ENCODE measurements around the gene GPX3. TPM values are rescaled to one million over a fixed set of nuclear protein-coding genes. Genes with fewer than 3 reads are reported as not detected.

GPX3 gene, protein sequence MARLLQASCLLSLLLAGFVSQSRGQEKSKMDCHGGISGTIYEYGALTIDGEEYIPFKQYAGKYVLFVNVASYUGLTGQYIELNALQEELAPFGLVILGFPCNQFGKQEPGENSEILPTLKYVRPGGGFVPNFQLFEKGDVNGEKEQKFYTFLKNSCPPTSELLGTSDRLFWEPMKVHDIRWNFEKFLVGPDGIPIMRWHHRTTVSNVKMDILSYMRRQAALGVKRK
- 16.8 and 22.8 TPM in 2 replicates for total RNA-seq

GRCh38 chr5:151020304-151021110 lies at the start of gene GPX3:
Gene GPX3 (plus strand): TSS chr5:151020591. CDS start chr5:151020655, 64 bp downstream.
- DNase-seq = peak; percentile 69

DNA sequence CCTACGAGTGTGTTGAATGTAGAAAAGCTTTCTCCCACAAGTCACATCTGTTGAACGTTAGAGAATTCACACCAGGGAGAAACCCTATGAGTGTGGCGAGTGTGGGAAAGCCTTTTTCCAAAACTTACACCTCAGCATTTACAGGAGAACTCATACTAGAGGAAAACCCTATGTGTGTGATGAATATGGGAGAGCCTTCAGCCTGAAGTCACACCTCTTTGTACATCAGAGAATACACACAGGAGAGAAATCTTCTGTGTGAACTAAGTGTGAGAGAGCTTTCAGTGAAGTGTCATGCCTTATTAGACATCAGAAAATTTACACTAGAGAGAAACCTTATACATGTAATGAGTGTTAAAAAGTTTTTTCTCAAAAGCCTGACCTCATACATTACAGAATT lies 41.8 kb upstream of the GPX3 start:
- no peak for DNase-seq

DNA sequence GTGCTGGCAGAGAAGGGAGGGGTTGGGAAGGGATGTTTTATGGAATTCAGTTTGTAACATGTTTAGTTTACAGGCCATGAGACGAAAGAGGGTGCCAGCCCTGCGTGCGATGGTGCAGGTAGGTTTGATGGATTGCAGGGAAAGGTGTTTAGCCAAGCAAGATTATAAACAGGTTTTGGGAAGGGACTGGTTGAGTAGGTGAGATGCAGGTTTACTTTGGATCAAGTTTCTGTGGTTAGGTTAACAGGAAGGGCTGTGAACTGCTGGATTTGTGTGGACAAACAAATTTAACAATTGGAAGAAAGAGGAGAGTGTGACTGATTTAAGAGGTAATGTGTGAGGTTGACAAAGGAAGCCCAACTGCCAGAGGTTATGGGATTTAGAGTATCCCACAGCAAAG lies 32.6 kb upstream of the GPX3 start:
- DNase-seq = no peak

- no peak for DNase-seq
Measured at GRCh38 chr5:150989695-150990094, 30.7 kb upstream of the GPX3 start.

DNA sequence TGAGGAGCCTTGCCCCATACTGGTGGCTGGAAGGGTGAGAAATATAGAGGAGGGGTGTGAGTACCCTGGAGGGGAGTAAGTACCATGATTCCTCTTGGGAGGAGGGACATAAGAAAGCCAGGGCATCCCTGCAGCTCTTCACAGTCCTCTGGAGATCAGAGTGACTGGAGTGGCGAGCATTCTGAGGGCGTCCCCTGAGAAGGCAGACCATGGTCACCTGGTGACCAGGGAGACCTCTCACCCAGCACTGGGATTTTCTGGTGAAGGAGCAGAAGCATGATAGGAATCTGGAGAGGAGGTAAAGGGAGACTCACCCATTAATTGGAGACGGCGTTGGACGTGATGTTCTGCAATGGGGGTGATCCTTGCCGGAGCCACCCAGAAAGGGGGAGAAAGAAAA lies 27.7 kb upstream of the GPX3 start:
- no peak for DNase-seq

DNA sequence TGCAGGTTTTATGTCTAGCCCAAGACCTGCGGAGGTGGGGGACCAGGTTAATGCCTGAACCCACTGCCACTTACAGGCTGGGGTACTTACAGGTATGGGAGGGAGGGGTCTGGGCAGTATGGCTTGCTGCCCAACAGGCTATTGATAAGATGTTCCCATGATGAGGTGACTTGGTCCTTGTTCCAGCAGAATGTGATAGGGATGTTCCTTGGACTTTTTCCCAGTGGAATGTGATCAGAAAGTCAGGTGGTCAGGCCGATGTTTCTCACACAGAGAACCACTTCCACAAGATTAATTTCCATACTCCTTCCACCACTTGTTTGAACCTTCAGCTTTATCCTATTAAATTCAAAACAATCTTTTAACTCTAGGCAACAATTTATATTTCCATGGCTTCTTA lies 27.0 kb upstream of the GPX3 start:
- no peak for DNase-seq

GRCh38 chr5:150993826-150994412 lies 26.5 kb upstream of the GPX3 start:
- no peak for DNase-seq

GRCh38 chr5:150999704-151000442 lies 20.5 kb upstream of the GPX3 start:
- DNase-seq = no peak

DNA sequence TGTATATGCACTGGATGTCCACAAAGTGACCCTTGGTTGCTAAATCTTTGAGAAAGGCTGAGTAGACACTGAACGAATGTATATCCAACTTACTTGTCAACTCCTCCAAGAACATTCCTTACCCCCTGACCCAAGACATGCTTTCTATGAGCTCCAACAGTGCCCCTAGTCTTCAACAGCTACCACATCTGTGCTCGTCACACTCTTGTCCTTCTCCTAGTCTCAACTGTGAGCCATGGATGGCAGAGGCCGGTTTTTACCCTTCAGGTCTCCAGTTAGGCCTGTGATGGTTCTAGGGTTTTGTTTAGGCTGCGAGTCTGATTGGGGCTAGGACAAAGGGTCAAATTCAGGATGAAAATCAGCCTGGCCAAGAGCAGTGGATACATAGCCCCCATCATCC lies 19.0 kb upstream of the GPX3 start:
- no peak for DNase-seq

- peak; percentile 67 for DNase-seq
Measured at GRCh38 chr5:151002250-151002649, 18.1 kb upstream of the GPX3 start.

GRCh38 chr5:151002681-151003502 lies 17.5 kb upstream of the GPX3 start:
- DNase-seq = no peak

GRCh38 chr5:151003503-151003860 lies 16.9 kb upstream of the GPX3 start:
- DNase-seq = no peak

- no peak for DNase-seq
Measured at GRCh38 chr5:151004499-151004898, 15.9 kb upstream of the GPX3 start.

- DNase-seq = no peak
Measured at GRCh38 chr5:151005187-151005949, 15.0 kb upstream of the GPX3 start.

- DNase-seq = no peak
Measured at GRCh38 chr5:151005950-151006576, 14.3 kb upstream of the GPX3 start.

DNA sequence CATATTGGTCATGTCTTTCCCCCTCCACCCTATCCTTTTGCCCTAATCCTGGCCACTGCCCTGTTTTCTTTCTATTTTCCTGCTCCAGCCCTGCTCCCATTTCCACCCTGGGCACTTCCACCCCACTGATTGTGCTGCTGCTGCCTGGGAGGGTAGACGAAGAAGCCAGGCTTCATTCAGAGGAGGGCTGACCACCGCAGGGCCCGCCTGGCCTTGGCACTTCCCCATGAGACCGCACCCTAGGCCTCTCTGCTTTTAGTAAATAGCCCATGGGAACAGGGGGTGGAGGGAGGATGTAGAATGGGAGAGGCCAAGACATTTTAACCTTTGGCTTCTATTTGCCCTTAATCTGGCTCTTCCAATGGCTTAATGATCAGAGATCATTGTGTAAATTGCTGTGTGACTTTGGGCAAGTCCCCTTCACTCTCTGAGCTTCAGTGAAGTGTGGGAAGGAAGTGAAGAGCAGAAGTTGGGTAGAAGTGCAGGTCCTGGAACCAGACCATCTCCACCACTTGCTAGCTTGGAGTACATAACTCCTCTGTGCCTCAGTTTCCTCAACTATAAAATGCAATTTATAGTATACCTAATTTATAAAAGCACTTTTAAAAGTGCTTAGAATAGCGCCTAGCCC lies 13.6 kb upstream of the GPX3 start:
- DNase-seq = no peak

GRCh38 chr5:151007430-151008209 lies 12.8 kb upstream of the GPX3 start:
- no peak for DNase-seq

- no peak for DNase-seq
Measured at GRCh38 chr5:151008210-151008491, 12.2 kb upstream of the GPX3 start.

- DNase-seq = no peak
Measured at GRCh38 chr5:151008906-151009305, 11.5 kb upstream of the GPX3 start.

DNA sequence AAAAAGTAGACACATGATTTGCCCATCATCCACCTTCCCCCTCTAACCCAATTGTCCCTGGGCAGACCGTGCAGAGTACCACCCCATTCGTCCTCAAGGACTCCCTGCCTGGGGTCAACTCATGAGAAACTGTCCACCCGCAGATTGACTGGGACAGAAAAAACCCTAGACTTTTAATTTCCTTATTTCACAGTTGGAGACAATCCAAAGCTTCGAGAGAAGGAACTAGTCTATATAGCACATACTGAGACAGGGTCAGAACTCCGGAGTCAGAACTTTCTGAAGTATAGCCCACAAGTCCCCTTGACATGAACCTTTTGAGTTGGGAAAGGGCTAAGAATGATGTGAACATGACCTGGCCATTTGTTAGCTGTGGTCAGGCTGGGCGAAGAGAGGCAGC lies 7.5 kb upstream of the GPX3 start:
- no peak for DNase-seq
